WI38 (cell line): Measurements from ENCODE around the gene ZSCAN26.
"Not testable (repeated sequence)": the region's sequence is repeated elsewhere in the genome, so short reads cannot be mapped to it uniquely, and the experiment has no call there.

Experiments
- H3K4me3 ChIP-seq: 2 replicates; pipeline ENCODE4 v1.5.1; 2011; ENCODE audit warnings: low read depth, mild to moderate bottlenecking, control low read depth, low read length
- TF ChIP-seq, protein P1 (sequence below): IDR thresholded peaks from 2 replicates; pipeline ENCODE4 v1.5.1; 2012; ENCODE audit warnings: low read depth, mild to moderate bottlenecking, control low read depth, low read length

ZSCAN26 gene

DNA sequence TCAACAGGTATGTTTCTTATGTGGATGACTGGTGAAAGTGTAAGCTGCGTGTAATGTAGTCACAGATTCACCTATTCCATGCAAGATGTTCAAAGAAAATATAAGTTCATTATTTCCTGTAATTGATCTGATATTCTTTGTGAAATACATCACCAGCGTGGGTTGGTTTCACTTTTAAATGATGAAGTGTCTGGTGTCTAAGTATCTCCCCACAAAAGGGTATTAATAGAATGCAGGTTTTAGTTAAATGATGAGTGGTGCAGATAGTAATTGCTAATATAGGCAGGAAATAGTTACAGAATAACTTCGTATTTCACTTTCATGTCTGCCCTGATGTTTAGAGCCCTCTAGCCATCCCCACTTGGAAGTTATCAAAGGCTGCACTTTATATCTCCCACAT, 36.6 kb downstream of the ZSCAN26 start:
- TF ChIP-seq, protein P1, sequence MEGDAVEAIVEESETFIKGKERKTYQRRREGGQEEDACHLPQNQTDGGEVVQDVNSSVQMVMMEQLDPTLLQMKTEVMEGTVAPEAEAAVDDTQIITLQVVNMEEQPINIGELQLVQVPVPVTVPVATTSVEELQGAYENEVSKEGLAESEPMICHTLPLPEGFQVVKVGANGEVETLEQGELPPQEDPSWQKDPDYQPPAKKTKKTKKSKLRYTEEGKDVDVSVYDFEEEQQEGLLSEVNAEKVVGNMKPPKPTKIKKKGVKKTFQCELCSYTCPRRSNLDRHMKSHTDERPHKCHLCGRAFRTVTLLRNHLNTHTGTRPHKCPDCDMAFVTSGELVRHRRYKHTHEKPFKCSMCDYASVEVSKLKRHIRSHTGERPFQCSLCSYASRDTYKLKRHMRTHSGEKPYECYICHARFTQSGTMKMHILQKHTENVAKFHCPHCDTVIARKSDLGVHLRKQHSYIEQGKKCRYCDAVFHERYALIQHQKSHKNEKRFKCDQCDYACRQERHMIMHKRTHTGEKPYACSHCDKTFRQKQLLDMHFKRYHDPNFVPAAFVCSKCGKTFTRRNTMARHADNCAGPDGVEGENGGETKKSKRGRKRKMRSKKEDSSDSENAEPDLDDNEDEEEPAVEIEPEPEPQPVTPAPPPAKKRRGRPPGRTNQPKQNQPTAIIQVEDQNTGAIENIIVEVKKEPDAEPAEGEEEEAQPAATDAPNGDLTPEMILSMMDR = no peak

DNA sequence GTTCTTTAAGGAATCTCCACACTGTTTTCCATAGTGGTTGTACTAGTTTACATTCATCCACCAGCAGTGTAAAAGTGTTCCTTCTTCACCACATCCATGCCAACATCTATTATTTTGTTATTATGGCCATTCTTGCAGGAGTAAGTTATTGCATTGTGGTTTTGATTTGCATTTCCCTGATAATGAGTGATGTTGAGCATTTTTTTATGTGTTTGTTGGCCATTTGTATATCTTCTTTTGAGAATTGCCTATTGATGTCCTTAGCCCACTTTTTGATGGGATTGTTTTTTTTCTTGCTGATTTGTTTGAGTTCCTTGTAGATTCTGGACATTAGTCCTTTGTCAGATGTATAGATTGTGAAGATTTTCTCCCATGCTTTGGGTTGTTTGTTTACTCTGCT, 39.4 kb downstream of the ZSCAN26 start:
- H3K4me3 ChIP-seq = not testable (repeated sequence)

More for the DNA sequence above, 36.6 kb downstream of the ZSCAN26 start:
- H3K4me3 ChIP-seq = no peak overlapping the region

GRCh38 chr6:28311139-28311823, 44.3 kb downstream of the ZSCAN26 start:
- TF ChIP-seq, protein P1 = no peak
- no peak overlapping the region for H3K4me3 ChIP-seq

GRCh38 chr6:28312939-28313338, 46.0 kb downstream of the ZSCAN26 start:
- TF ChIP-seq, protein P1 = no peak
- H3K4me3 ChIP-seq = no peak overlapping the region

DNA sequence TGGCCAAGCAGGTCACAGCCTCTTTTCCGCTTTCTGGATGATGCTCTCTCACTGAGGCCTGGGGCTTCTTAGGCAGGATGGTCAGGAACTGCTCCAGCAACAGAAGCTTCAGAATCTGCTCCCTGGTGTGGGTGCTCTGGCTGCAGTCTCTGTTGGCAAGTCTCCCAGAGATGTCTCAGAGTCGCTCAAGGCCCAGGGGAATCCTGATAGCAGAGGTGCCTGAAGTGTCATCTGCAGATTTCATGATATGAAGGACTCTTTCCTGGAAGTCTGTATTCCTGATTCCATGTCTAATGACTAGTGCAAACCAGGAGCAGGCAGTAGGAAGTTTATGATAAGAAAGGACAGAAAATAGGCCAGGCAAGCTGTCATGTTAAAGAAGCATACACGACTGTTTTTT, 48.7 kb downstream of the ZSCAN26 start:
- no peak overlapping the region for H3K4me3 ChIP-seq
- TF ChIP-seq, protein P1 = no peak

- H3K4me3 ChIP-seq = not testable (repeated sequence)
These were observed 50.9 kb downstream of the ZSCAN26 start for GRCh38 chr6:28317866-28318265.

GRCh38 chr6:28322661-28323060, 55.7 kb downstream of the ZSCAN26 start:
- H3K4me3 ChIP-seq = no peak overlapping the region
- TF ChIP-seq, protein P1 = no peak

GRCh38 chr6:28323813-28324424, 57.0 kb downstream of the ZSCAN26 start:
- TF ChIP-seq, protein P1 = no peak
- H3K4me3 ChIP-seq = no peak overlapping the region
